ENCODE data around the gene CAPZB. TPM values are rescaled to one million over a fixed set of nuclear protein-coding genes. Genes with fewer than 3 reads are reported as not detected.

Gene CAPZB
- total RNA-seq, 1 donor from 2014 or later: 198 TPM

GRCh38 chr1:19332832-19333231 lies 152.5 kb downstream of the CAPZB start:
- intact Hi-C loops (cut with DNase I): no loop called here
- ATAC-seq (no peak), DNase-seq (ENCODE audit: low spot score) (no peak)

- ATAC-seq: no peak
- intact Hi-C loops (cut with DNase I): no loop called here
Measured at GRCh38 chr1:19331262-19331878, 154.0 kb downstream of the CAPZB start.

GRCh38 chr1:19330449-19331135 lies 154.7 kb downstream of the CAPZB start:
- no peak for DNase-seq (ENCODE audit: low spot score)
- ATAC-seq: no peak
- intact Hi-C loops (cut with DNase I): no loop called here

More at GRCh38 chr1:19331262-19331878, 154.0 kb downstream of the CAPZB start:
- no peak for DNase-seq (ENCODE audit: low spot score)

DNA sequence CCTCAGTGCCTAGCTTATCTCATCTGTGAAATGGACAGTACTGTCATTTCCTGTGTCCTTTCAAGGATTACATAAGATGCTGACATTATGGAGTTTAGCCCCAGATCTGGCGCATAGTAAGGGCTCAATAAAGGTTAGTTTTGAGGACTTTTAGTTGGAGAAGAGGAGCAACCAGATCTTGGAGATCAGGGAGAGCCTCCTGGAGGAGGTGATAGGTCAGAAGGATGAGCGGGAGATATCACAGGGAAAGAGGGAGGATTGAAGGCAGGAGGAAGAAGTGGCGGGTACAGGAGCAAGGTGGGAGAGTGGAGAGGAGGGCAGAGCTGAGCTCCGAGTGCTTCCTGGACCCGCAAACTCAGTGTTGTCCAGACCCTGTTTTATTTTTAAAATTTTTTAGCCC lies 155.7 kb downstream of the CAPZB start:
- intact Hi-C loops (cut with DNase I): no loop called here
- no peak for DNase-seq (ENCODE audit: low spot score)
- no peak for ATAC-seq

GRCh38 chr1:19329188-19329587 lies 156.2 kb downstream of the CAPZB start:
- no peak for DNase-seq (ENCODE audit: low spot score)
- ATAC-seq: no peak
- intact Hi-C loops (cut with DNase I): no loop called here

DNA sequence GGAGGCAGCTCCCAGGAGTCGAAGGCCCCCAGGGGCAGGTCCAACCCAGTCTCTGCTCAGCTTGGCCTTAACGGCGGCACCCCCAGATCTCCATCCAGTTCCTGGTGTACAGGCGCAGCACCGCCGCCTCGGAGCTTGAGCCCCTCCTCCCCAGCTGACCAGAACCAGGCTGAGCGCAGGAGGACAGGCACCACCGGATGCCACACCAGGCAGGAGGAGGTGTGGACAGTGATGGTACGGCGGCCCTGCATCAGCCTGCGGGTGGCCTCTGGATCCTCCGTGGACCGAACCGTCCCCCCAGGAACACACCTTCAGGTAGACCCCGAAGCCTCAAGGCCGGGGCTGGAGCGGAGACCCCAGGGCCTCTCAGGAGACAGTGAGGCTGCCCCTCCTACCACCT lies 156.9 kb downstream of the CAPZB start:
- DNase-seq (ENCODE audit: low spot score) (no peak), ATAC-seq (no peak)
- intact Hi-C loops (cut with DNase I): no loop called here

DNA sequence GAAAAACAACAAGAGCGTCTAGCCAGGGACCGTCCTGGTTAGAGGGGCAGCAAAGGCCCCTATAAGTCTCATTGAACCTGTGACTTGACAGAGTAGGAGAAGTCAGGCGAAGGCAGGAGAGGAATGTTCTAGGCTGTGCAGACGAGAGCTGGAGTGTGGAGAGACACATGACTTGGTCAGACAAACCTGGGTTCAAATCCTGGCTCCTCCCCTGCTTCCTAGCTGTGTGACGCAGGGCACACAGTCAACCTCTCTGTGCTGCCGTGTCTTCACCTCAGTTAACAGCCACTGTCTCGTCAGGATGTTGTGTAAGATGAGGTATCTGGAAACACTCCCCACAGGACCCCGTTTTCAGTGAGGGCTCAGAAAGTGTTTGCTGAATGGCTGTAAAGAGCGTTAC lies 157.6 kb downstream of the CAPZB start:
- ATAC-seq (no peak), DNase-seq (ENCODE audit: low spot score) (no peak)
- intact Hi-C loops (cut with DNase I): no loop called here

- no peak for DNase-seq (ENCODE audit: low spot score)
- ATAC-seq: no peak
- intact Hi-C loops (cut with DNase I): no loop called here
Measured at GRCh38 chr1:19327301-19327700, 158.0 kb downstream of the CAPZB start.

GRCh38 chr1:19326748-19327065 lies 158.6 kb downstream of the CAPZB start:
- ATAC-seq: no peak
- intact Hi-C loops (cut with DNase I): no loop called here

DNA sequence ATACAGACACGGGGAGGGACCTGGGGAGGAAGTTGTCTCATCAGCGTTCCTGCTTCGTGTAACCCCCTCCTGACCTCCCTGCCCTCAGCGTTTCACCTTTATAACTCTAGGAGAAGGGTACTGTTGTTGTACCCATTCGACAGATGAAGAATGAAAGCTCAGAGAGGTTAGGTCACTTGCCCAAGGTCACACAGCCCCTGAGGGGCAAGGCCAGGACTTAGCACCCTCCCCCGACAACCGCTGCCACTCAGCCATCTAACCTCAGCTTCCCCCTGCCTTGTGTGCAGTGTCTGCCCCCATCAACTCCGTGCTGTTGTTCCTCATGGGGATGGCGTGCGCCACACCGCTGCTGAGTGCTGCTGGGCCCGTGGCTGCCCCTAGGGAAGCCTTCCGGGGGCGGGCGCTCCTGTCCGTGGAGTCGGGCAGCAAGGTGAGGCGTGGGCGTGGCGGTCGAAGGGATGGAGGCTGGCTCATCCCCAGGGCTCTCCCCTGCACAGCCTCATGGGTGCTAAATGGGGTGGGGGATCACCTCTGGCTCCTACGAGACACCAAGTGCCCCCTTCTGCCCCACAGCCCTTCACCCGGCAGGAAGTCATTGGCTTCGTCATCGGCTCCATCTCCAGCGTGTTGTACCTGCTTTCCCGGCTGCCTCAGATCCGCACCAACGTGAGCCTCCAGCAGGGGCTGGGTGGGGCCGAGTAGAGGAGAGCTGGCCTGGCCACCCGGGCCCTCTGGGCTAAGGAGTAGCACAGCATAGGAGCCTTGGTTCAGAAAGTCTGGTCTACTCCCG lies 159.2 kb downstream of the CAPZB start:
- no peak for DNase-seq (ENCODE audit: low spot score)
- intact Hi-C loops (cut with DNase I): no loop called here
- no peak for ATAC-seq

More at GRCh38 chr1:19326748-19327065, 158.6 kb downstream of the CAPZB start:
- DNase-seq (ENCODE audit: low spot score): no peak

GRCh38 chr1:19325368-19325957 lies 159.9 kb downstream of the CAPZB start:
- intact Hi-C loops (cut with DNase I): no loop called here
- DNase-seq (ENCODE audit: low spot score) (no peak), ATAC-seq (no peak)

DNA sequence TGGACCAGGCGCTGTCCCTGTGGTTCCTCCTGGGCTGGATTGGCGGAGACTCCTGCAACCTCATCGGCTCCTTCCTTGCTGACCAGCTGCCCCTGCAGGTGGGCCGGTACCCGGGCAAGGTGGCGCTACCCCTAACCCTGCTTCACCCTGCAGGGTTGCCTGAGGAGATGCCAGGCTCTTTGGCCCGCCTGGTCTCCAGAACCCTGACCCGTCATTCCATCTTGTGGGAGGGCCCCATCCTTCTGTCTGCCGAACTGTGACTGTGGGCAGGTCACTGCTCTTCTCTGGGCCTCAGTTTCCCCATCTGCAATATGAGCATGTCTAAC lies 160.7 kb downstream of the CAPZB start:
- DNase-seq (ENCODE audit: low spot score) (no peak), ATAC-seq (no peak)
- intact Hi-C loops (cut with DNase I): no loop called here

DNA sequence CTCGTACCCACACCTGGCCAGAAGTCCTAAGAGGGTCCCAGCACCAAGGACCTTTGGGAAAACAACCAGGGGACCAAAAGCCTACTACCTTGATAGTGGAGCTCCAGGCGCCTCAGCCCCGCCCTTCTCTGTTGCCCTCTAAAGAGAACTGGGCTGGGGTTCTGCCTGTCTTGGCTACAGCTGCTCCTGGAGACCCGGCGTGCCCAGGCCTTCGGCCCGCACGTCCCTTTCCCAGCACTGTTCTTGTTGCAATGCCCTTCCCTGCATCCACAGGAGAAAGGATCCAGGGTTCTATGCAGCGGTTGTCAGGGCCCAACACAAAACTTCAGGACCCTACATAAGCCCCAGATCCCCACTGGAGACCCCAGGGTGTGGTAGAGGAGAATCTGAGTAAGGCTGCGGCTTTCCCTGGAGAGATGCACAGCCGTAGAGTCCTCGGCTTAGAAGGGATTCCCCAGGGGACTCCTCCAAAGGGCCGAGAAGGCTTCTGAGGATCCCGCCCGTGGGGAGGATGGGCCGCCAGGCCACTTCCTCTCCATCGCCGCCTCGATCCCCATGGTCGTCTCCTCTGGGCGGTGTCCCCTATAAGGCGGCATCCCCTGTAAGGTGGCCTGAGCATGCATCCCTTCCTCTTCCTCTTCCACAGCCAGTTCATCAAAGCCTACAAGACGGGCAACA lies 161.2 kb downstream of the CAPZB start:
- ATAC-seq: no peak

DNA sequence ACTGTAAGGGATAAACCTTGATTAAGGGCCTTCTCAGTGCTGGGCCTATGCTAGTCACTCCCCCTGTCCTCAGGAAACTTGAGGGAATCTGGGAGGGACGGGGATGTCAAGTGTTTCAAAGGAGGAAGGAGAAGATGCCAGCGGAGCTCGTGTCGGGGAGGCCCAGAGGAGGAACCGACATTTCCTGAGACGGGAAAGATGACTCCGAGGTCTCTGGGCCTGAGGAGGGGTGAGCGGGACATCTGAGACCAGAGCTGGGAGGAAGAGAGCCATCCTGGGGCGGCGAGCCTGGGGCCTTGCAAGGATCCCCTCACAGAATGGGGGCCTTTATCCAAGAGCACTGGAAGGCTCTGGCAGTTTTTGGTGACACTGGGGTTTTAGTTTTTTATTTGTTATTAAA lies 162.9 kb downstream of the CAPZB start:
- intact Hi-C loops (cut with DNase I): no loop called here
- ATAC-seq: no peak
- no peak for DNase-seq (ENCODE audit: low spot score)

More for the DNA sequence above, 161.2 kb downstream of the CAPZB start:
- no peak for DNase-seq (ENCODE audit: low spot score)
- intact Hi-C loops (cut with DNase I): no loop called here

- no peak for ATAC-seq
- intact Hi-C loops (cut with DNase I): no loop called here
- DNase-seq (ENCODE audit: low spot score): no peak
Measured at GRCh38 chr1:19321071-19321470, 164.3 kb downstream of the CAPZB start.

GRCh38 chr1:19319196-19319595 lies 166.1 kb downstream of the CAPZB start:
- DNase-seq (ENCODE audit: low spot score): no peak
- no peak for ATAC-seq
- intact Hi-C loops (cut with DNase I): no loop called here

GRCh38 chr1:19317126-19317910 lies 168.0 kb downstream of the CAPZB start:
- ATAC-seq: no peak
- peak; percentile 47 for DNase-seq (ENCODE audit: low spot score)
- intact Hi-C loops (cut with DNase I): no loop called here

DNA sequence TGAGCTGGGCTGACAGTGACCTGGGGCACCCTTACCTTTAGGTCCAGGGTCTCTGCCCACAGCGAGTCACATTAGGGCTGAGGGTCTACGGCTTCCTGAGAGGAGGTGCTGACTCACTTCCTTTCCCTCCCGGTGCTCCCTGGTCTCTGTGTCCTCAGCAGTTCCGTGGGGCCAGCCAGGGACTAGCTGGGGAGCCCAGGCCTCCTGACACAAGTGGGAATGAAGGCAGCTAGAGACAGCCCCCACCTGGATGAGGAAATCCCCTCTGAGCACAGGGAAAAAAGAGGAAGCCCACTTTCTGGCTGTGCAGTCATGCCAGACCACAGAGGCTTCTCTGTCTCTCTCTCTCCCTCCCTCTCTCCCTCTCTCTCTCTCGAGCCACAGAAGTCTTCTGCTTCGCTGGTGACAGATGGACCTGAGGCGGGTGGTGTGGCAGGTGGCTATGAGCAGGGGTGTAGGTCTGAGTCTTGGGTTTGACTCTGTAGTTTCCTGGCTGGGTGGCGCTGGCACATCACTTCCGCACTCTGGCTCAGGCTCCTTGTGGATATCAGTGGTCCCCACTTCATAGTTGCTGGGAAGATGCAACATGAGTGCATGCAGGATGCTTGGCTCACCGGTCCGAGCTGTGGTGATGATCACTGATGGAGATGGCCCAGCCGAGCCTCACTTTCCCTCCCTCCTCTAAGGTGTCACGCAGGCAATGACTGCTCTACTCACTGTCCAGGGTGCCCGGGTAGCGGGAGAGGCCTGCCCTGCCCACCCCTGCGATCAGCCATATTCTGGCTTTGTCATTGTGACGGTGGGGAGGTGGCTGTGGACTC lies 169.8 kb downstream of the CAPZB start:
- DNase-seq (ENCODE audit: low spot score) (peak; percentile 56), ATAC-seq (no peak)
- intact Hi-C loops (cut with DNase I): no loop called here

Data from sciatic nerve (tissue), 2 donors.